ENCODE results near the gene GPAT3. TPM values are rescaled to one million over a fixed set of nuclear protein-coding genes. Genes with fewer than 3 reads are reported as not detected.

GPAT3 gene
- total and polyA plus RNA-seq, 2 donors from 2014 or later, result 11.4 to 25.3 TPM

GRCh38 chr4:83510442-83510841 is 25.5 kb upstream of the GPAT3 start:
- Histone ChIP-seq H3K27me3 (ENCODE audit: control insufficient read depth, insufficient read depth, low read length) (no peaks in the 10 kb centered on the region), H3K4me3 (ENCODE audit: low read length in 3 of 3) (no peak overlapping the region), H3K4me1 (ENCODE audit: control insufficient read depth in 2 of 3, insufficient read depth in 2 of 3, low read depth in 1 of 3, low read length in 3 of 3) (no peaks in the 10 kb centered on the region), H3K36me3 (ENCODE audit: control insufficient read depth in 2 of 3, insufficient read depth in 3 of 3, low read length in 3 of 3) (no peaks in the 10 kb centered on the region), H3K27ac (ENCODE audit: low read depth in 2 of 2, low read length in 2 of 2) (no peak overlapping the region), H3K9ac (ENCODE audit: low read length in 3 of 3) (no peak overlapping the region), H3K9me3 (ENCODE audit: control insufficient read depth in 2 of 3, insufficient read depth in 1 of 3, low read length in 3 of 3) (no peaks in the 10 kb centered on the region)
- DNase-seq (no peak), FAIRE-seq (no peak)
- TF ChIP-seq, protein P1, sequence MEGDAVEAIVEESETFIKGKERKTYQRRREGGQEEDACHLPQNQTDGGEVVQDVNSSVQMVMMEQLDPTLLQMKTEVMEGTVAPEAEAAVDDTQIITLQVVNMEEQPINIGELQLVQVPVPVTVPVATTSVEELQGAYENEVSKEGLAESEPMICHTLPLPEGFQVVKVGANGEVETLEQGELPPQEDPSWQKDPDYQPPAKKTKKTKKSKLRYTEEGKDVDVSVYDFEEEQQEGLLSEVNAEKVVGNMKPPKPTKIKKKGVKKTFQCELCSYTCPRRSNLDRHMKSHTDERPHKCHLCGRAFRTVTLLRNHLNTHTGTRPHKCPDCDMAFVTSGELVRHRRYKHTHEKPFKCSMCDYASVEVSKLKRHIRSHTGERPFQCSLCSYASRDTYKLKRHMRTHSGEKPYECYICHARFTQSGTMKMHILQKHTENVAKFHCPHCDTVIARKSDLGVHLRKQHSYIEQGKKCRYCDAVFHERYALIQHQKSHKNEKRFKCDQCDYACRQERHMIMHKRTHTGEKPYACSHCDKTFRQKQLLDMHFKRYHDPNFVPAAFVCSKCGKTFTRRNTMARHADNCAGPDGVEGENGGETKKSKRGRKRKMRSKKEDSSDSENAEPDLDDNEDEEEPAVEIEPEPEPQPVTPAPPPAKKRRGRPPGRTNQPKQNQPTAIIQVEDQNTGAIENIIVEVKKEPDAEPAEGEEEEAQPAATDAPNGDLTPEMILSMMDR (IDR thresholded peaks at IDR 0.05; ENCODE audit: borderline replicate concordance, extremely low read depth, insufficient read depth), result no peak
- intact Hi-C loops (cut with DNase I), result loop anchor here (10.0 kb wide), 1 partner anchor 114 kb away; no protein-coding TSS in a partner anchor

DNA sequence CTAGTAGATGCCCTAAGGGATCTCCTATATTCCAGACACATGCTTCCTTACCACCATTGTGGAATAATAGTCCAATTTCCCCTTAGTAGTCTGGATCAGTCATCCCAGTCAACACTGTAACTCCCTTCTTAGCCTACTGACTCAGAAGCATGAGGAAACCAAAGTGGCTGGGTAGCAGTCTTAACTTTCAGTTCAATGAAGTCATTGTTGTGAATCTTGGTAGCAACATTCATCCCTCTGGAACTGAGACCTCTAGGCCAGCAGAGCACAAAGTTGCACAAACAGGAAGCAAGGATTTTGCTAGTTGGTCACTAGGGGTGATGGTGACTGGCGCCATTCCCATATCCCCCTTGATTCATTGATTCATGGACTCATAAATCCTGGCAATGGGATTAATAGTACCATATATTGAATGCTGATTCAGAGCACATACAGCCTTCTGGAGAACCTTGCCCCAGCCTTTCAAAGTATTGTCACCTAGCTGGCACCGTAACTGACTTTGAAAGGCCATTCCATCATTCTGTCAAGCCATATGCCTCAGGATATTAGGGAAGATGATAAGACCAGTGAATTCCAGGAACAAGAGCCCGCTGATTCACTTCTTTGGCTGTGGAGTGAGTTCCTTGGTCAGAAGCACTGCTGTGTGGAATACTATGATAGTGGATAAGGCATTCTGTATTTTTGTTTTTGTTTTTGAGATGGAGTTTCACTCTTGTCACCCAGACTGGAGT is 19.7 kb upstream of the GPAT3 start:
- Histone ChIP-seq H3K27me3 (ENCODE audit: control insufficient read depth, insufficient read depth, low read length) (no peaks in the 10 kb centered on the region), H3K4me1 (ENCODE audit: control insufficient read depth in 2 of 3, insufficient read depth in 2 of 3, low read depth in 1 of 3, low read length in 3 of 3) (no peaks in the 10 kb centered on the region), H3K27ac (ENCODE audit: low read depth in 2 of 2, low read length in 2 of 2) (no peak overlapping the region), H3K9me3 (ENCODE audit: control insufficient read depth in 2 of 3, insufficient read depth in 1 of 3, low read length in 3 of 3) (no peaks in the 10 kb centered on the region), H3K36me3 (ENCODE audit: control insufficient read depth in 2 of 3, insufficient read depth in 3 of 3, low read length in 3 of 3) (no peaks in the 10 kb centered on the region), H3K9ac (ENCODE audit: low read length in 3 of 3) (no peak overlapping the region), H3K4me3 (ENCODE audit: low read length in 3 of 3) (no peak overlapping the region)
- DNase-seq, result no peak
- no peak for FAIRE-seq
- intact Hi-C loops (cut with DNase I), result loop anchor here (10.0 kb wide), 1 partner anchor 109 kb away; no protein-coding TSS in a partner anchor
- TF ChIP-seq, protein P1 (IDR thresholded peaks at IDR 0.05; ENCODE audit: borderline replicate concordance, extremely low read depth, insufficient read depth), result no peak

GRCh38 chr4:83522239-83522638 is 13.7 kb upstream of the GPAT3 start:
- H3K27me3 ChIP-seq (ENCODE audit: control insufficient read depth, insufficient read depth, low read length), result no peaks in the 10 kb centered on the region
- intact Hi-C loops (cut with DNase I), result no loop called here
- no peaks in the 10 kb centered on the region for H3K36me3 ChIP-seq (ENCODE audit: control insufficient read depth in 2 of 3, insufficient read depth in 3 of 3, low read length in 3 of 3)
- no peak overlapping the region for H3K27ac ChIP-seq (ENCODE audit: low read depth in 2 of 2, low read length in 2 of 2)
- H3K4me1 ChIP-seq (ENCODE audit: control insufficient read depth in 2 of 3, insufficient read depth in 2 of 3, low read depth in 1 of 3, low read length in 3 of 3), result no peaks in the 10 kb centered on the region
- no peak overlapping the region for H3K4me3 ChIP-seq (ENCODE audit: low read length in 3 of 3)
- H3K9ac ChIP-seq (ENCODE audit: low read length in 3 of 3), result no peak overlapping the region
- H3K9me3 ChIP-seq (ENCODE audit: control insufficient read depth in 2 of 3, insufficient read depth in 1 of 3, low read length in 3 of 3), result no peaks in the 10 kb centered on the region
- DNase-seq (no peak), FAIRE-seq (no peak)
- TF ChIP-seq, protein P1 (IDR thresholded peaks at IDR 0.05; ENCODE audit: borderline replicate concordance, extremely low read depth, insufficient read depth), result no peak
